ENCODE measurements around the gene NOS1AP.

NOS1AP gene

DNA sequence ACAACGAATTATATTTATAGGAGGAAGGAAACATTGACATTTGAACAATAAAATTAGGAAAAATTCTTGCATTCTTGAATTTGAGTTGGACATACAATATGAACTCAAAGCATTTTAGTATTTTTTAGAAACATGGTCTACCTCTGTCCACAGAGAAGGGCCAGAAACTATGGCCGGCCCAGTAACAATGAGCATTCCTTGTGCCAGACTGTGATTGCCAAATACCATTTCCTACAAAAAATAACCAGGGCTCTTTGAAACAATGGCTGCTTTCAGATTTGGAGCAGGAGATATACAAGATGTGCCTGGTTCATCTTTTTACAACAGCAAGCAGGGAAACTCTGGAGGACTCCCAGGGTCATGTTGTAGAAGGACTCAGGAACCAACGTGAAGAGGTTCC, 38.4 kb downstream of the NOS1AP start:
- POLR2A ChIA-PET: no interaction called here
- CTCF ChIA-PET: no interaction called here

GRCh38 chr1:162108426-162108825, 38.9 kb downstream of the NOS1AP start:
- TF ChIP-seq LEF1 (IDR thresholded peaks at IDR 0.05; ENCODE audit: borderline replicate concordance) (no peak), L3MBTL2 (conservative IDR thresholded peaks at IDR 0.05) (no peak), BHLHE40 (IDR thresholded peaks at IDR 0.05; ENCODE audit: borderline replicate concordance) (no peak), FOXM1 (IDR thresholded peaks at IDR 0.05; ENCODE audit: borderline replicate concordance) (no peak), CTBP1 (IDR thresholded peaks at IDR 0.05; ENCODE audit: borderline replicate concordance) (no peak), ELF4 (IDR thresholded peaks at IDR 0.05) (no peak), FOXK2 (IDR thresholded peaks at IDR 0.05) (no peak), ZNF384 (IDR thresholded peaks at IDR 0.05) (no peak), HDGF (IDR thresholded peaks at IDR 0.05; ENCODE audit: borderline replicate concordance) (no peak), PKNOX1 (IDR thresholded peaks at IDR 0.05) (no peak), NFRKB (IDR thresholded peaks at IDR 0.05) (no peak), TARDBP (IDR thresholded peaks at IDR 0.05) (no peak)
- POLR2A ChIA-PET: no interaction called here
- CTCF ChIA-PET: no interaction called here
- DNase-seq (ENCODE audit: extremely low spot score): no peak

More for the DNA sequence above, 38.4 kb downstream of the NOS1AP start:
- TF ChIP-seq PKNOX1 (IDR thresholded peaks at IDR 0.05) (no peak), SUZ12 (IDR thresholded peaks at IDR 0.05) (no peak), FOXK2 (IDR thresholded peaks at IDR 0.05) (no peak), ELF4 (IDR thresholded peaks at IDR 0.05) (no peak), BHLHE40 (IDR thresholded peaks at IDR 0.05; ENCODE audit: borderline replicate concordance) (no peak), TARDBP (IDR thresholded peaks at IDR 0.05) (no peak), SP1 (IDR thresholded peaks at IDR 0.05) (no peak)
- no peak for DNase-seq (ENCODE audit: extremely low spot score)

GRCh38 chr1:162110910-162111309, 41.4 kb downstream of the NOS1AP start:
- ChIA-PET CTCF (no interaction called here), POLR2A (no interaction called here)
- TF ChIP-seq FOXA1 (IDR thresholded peaks at IDR 0.05): no peak
- TF ChIP-seq FOXK2 (IDR thresholded peaks at IDR 0.05): no peak
- no peak for TF ChIP-seq LEF1 (IDR thresholded peaks at IDR 0.05; ENCODE audit: borderline replicate concordance)
- no peak for TF ChIP-seq ELF4 (IDR thresholded peaks at IDR 0.05)
- TF ChIP-seq CTBP1 (IDR thresholded peaks at IDR 0.05; ENCODE audit: borderline replicate concordance): no peak
- TF ChIP-seq HDGF (IDR thresholded peaks at IDR 0.05; ENCODE audit: borderline replicate concordance): no peak
- no peak for TF ChIP-seq PKNOX1 (IDR thresholded peaks at IDR 0.05)
- TF ChIP-seq ARNT (IDR thresholded peaks at IDR 0.05): no peak
- TF ChIP-seq SUZ12 (IDR thresholded peaks at IDR 0.05): no peak
- TF ChIP-seq L3MBTL2 (conservative IDR thresholded peaks at IDR 0.05): no peak
- no peak for TF ChIP-seq SP1 (IDR thresholded peaks at IDR 0.05)
- no peak for TF ChIP-seq NFRKB (IDR thresholded peaks at IDR 0.05)
- no peak for TF ChIP-seq TARDBP (IDR thresholded peaks at IDR 0.05)
- no peak for TF ChIP-seq ZNF384 (IDR thresholded peaks at IDR 0.05)
- no peak for DNase-seq (ENCODE audit: extremely low spot score)

DNA sequence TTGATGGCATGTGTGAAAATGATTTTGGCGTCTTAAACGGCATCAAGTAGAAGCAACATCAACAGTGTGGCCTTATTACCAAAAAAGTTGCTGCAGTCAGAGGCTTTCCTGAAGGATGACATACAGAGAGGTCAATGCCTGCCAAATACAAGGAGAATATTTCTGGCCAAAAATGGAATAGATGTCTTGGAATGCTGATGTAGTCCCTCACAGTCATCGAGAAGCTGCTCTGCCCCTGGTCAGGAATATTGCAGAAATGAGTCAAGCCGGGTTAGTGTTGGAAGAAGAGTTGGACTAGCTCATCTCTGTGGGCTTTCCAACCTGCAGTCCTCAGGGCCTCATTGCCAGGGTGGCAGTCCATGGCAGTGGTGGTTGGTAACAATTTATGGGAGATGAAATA, 42.1 kb downstream of the NOS1AP start:
- DNase-seq (ENCODE audit: extremely low spot score): no peak
- POLR2A ChIA-PET: no interaction called here
- CTCF ChIA-PET: no interaction called here
- TF ChIP-seq SUZ12 (IDR thresholded peaks at IDR 0.05) (no peak), FOXM1 (IDR thresholded peaks at IDR 0.05; ENCODE audit: borderline replicate concordance) (no peak), BHLHE40 (IDR thresholded peaks at IDR 0.05; ENCODE audit: borderline replicate concordance) (no peak), LEF1 (IDR thresholded peaks at IDR 0.05; ENCODE audit: borderline replicate concordance) (no peak), FOXK2 (IDR thresholded peaks at IDR 0.05) (no peak), HDGF (IDR thresholded peaks at IDR 0.05; ENCODE audit: borderline replicate concordance) (no peak), PKNOX1 (IDR thresholded peaks at IDR 0.05) (no peak), SP1 (IDR thresholded peaks at IDR 0.05) (no peak), L3MBTL2 (conservative IDR thresholded peaks at IDR 0.05) (no peak), ELF4 (IDR thresholded peaks at IDR 0.05) (no peak), ZNF384 (IDR thresholded peaks at IDR 0.05) (no peak), TARDBP (IDR thresholded peaks at IDR 0.05) (no peak), FOXA1 (IDR thresholded peaks at IDR 0.05) (no peak), ARNT (IDR thresholded peaks at IDR 0.05) (no peak)

DNA sequence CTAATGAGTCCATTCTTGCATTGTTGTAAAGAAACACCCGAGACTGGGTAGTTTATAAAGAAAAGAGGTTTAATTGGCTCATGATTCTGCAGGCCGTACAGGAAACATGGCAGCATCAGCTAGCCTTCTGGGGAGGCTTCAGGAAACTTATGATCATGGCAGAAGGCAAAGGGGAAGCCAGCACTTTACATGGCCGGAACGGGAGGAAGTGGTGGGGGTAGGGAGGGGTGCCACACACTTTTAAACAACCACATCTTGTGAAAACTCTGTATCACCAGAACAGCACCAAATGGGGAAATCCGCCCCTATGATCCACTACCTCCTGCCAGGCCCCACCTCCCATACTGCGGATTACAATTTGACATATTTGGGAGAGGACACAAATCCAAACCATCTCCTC, 43.9 kb downstream of the NOS1AP start:
- TF ChIP-seq L3MBTL2 (conservative IDR thresholded peaks at IDR 0.05) (no peak), SP1 (IDR thresholded peaks at IDR 0.05) (no peak), PKNOX1 (IDR thresholded peaks at IDR 0.05) (no peak), ELF4 (IDR thresholded peaks at IDR 0.05) (no peak), FOXM1 (IDR thresholded peaks at IDR 0.05; ENCODE audit: borderline replicate concordance) (no peak), CTBP1 (IDR thresholded peaks at IDR 0.05; ENCODE audit: borderline replicate concordance) (no peak), BHLHE40 (IDR thresholded peaks at IDR 0.05; ENCODE audit: borderline replicate concordance) (no peak), FOXA1 (IDR thresholded peaks at IDR 0.05) (no peak), ARNT (IDR thresholded peaks at IDR 0.05) (no peak), HDGF (IDR thresholded peaks at IDR 0.05; ENCODE audit: borderline replicate concordance) (no peak), TARDBP (IDR thresholded peaks at IDR 0.05) (no peak), ZNF384 (IDR thresholded peaks at IDR 0.05) (no peak)
- ChIA-PET POLR2A (no interaction called here), CTCF (no interaction called here)
- DNase-seq (ENCODE audit: extremely low spot score): no peak
